Coronary artery (tissue), 2 donors: ENCODE data around the gene GHITM.
A peak's percentile ranks its signal among the peaks of the same experiment; 100 is the strongest.

ENCODE experiments used
- DNase-seq: peaks from one replicate; pipeline ENCODE4 v3.0.0-alpha.2; 2017; ENCODE audit warnings: low spot score
- H3K27ac ChIP-seq, 2 donors: fragments of 200-600 bp; sonication (generic); one replicate each; pipeline ENCODE4 v1.5.1; 2016 to 2019
- H3K4me3 ChIP-seq: fragments of 200-600 bp; sonication (generic); 2 replicates; pipeline ENCODE4 v1.5.1; 2016; ENCODE audit warnings: mild to moderate bottlenecking, moderate library complexity
- TF ChIP-seq, protein P1 (sequence below): fragments of 200-600 bp; sonication (generic); IDR thresholded peaks from one replicate; pipeline ENCODE4 v1.5.1; 2019; ENCODE audit warnings: antibody characterized with exemption

The GHITM gene

DNA sequence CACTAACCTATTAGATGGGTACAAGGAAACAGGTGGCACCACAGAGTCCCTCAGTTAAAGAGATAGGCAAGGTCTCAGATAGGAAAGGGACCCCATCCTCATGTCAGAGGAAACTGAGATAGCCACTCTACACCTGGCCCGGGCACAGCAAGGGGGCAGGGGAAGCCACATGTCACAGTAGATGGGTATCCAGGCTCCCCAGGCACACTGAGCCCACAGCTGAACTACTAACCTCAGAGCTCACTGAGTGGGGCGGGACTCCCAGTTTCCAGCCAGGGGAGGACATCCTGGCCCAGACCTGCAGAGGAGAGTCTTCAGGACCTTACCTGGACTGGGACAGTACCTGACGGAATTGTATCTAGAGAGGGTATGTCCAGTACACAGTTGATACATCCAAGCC, 51.3 kb downstream of the GHITM start:
- TF ChIP-seq, protein P1, sequence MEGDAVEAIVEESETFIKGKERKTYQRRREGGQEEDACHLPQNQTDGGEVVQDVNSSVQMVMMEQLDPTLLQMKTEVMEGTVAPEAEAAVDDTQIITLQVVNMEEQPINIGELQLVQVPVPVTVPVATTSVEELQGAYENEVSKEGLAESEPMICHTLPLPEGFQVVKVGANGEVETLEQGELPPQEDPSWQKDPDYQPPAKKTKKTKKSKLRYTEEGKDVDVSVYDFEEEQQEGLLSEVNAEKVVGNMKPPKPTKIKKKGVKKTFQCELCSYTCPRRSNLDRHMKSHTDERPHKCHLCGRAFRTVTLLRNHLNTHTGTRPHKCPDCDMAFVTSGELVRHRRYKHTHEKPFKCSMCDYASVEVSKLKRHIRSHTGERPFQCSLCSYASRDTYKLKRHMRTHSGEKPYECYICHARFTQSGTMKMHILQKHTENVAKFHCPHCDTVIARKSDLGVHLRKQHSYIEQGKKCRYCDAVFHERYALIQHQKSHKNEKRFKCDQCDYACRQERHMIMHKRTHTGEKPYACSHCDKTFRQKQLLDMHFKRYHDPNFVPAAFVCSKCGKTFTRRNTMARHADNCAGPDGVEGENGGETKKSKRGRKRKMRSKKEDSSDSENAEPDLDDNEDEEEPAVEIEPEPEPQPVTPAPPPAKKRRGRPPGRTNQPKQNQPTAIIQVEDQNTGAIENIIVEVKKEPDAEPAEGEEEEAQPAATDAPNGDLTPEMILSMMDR: no peak
- DNase-seq: no peak
- H3K27ac ChIP-seq: no peak overlapping the region
- no peak overlapping the region for H3K4me3 ChIP-seq

DNA sequence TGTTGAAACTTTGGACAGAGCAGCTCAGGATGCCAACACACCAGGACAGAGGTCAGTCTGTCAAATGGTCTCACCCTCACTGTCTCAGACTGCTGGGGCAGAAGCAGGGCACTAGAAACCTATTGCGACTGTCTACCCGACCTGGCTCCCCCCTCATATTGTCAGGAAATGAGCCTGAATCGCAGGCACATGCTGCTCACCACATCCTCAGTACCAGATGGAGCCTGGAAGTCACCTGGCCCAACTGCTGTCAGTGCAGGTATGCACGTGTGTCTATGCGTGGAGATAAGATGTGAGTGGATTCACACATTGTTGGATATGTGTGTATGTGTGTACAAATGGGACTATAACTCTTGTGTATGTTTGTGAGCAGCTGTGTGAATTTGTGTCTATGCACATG, 51.8 kb downstream of the GHITM start:
- Histone ChIP-seq H3K4me3 (no peak overlapping the region), H3K27ac (no peak overlapping the region)
- DNase-seq: no peak
- TF ChIP-seq, protein P1: no peak

DNA sequence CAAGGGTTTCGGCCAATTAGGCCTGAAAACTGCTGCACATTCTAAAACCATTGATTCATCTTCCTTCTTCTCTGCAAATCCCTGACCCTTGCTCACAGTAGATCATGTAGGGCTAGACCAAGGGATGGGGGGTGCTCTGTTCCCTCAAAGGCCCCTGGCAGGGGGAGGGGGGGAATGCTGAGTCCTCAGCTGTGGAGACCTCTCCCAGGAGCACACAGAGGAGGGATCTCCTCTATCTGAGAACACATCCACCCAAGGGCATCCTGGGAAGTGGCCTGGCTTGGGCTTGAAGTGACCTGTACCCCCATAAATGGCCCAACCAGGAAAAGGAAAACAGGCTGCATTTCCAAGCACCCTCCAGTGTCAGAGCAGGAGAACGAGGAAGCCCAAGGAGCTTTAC, 54.0 kb downstream of the GHITM start:
- no peak for DNase-seq
- TF ChIP-seq, protein P1: no peak
- H3K4me3 ChIP-seq: no peak overlapping the region
- no peak overlapping the region for H3K27ac ChIP-seq

DNA sequence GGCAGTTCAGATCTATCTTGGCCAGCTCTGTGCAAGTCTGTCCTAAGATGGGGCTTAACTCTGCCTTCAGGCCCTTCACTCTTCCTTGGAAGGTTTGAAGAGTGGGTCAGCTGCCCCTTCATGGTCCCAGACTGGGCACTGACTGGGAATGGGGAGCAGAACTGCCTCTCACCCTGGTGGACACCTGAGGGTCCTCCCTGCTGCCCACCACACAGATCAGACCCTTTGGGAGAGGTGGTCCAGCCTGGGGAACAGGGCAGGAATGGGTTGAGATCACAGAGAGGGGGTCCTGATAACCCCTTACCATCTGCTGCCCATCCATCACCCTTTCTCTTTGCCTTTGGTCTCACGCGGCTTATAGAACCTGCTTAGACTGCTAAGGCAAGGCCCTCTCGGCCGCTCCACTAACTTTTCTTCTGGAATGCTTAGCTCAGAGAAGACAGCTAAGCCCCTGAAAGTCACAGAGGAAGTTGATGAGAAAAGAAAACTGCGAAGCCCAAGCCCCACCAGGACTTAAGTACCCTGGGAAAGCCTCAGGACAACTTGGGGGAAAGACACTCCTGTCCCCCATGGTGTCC, 54.6 kb downstream of the GHITM start:
- no peak for DNase-seq
- TF ChIP-seq, protein P1: no peak
- Histone ChIP-seq H3K4me3 (peak overlapping the region; percentile 65), H3K27ac (no peak overlapping the region)

DNA sequence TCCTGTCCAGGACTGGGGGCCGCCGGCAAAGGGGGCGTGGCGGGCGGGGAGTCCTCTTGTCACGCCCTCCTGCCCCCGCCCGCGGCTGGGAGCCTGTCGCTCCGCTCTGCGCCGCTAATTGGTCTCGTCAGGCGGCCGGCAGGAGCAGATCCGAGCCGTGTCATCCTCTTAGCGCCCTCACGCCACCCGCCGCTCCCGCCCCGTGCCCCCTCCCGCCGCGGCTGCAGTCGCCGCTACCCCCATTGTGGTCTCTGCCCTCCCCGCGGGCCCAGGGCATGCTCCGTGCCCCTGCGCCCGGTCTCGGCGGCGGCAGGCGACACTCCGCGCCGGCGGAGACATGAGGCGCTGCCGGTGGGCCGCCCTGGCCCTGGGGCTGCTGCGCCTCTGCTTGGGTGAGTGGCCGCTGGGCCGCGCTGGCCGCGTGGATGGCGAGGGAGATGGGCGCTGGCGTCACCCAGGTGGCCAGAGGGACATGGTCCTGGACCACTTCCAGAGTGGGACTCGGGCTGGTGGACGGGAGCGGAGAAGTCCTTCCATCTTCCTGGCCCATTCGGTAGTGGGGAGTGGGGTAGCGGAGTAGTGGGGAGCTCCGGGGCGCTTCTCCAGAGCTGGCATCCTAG, 55.2 kb downstream of the GHITM start, which contains the start of gene CDHR1:
Gene CDHR1 (plus strand): TSS at position 114 of the 620 bp plus-strand sequence. CDS start 224 bp downstream, at position 338.
- no peak within 1 kb of the TSS for H3K27ac ChIP-seq
- H3K4me3 ChIP-seq: peak within 1 kb of the TSS; percentile 65
- TF ChIP-seq, protein P1: no peak
- DNase-seq: no peak

DNA sequence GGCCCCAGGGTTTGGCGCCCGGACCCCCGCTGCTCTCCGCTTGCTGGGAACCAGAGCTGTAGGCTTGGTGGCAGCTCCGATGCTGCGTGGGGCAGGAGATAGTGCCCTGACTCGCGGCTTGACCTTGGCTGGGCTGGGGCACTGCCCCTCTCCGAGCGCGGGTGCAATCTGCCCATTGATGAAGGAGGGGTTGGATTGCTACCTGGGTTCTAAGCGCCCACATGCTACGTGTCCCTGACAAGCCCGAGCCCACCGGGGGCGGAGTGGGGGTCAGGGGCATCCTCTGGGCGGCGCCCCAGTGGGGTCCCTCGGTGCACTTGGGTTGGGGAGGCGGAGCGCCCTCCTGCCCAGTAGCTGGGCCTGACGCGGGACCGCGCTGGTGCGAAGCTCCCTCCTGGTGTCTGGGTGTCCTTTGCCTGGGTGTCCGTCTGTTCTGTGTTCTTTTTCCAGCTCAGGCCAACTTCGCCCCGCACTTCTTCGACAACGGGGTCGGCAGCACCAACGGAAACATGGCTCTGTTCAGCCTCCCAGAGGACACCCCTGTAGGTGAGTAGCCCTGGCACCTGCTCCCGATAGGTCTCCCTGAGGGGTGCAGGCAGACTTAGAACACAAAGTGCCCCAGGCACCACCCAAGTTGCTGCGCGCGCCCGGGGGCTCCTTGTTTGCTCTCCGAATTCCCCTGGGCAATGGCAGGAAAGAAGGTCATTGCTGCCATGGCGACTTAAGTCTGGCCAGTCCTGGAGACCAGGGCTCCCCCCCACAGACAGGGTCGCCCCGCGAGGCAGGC, 55.9 kb downstream of the GHITM start:
- Histone ChIP-seq H3K27ac (no peak overlapping the region), H3K4me3 (peak overlapping the region; percentile 65)
- TF ChIP-seq, protein P1: no peak
- DNase-seq: no peak
